B cell (primary cell): ENCODE results near the gene FRMPD1. TPM values are rescaled to one million over a fixed set of nuclear protein-coding genes. Genes with fewer than 3 reads are reported as not detected.

Experiments
- ATAC-seq: fragments of 200-7000 bp; cut with Tn5 transposase; one replicate; pipeline ENCODE4 v1.10.0; 2021; ENCODE audit warnings: low read depth, mild to moderate bottlenecking, moderate number of reproducible peaks, moderate library complexity
- CTCF ChIA-PET: fragments of 350-600 bp; sonication (Branson Sonifier 250); formaldehyde crosslinking; loops from one replicate; lab custom pipeline; 2021; ENCODE audit warnings: antibody characterized with exemption, inconsistent platforms; lab: Charles Lee
- POLR2A ChIA-PET: fragments of 350-600 bp; sonication (Branson Sonifier 250); formaldehyde crosslinking; loops from one replicate; lab custom pipeline; 2021; ENCODE audit warnings: antibody characterized with exemption; lab: Charles Lee
- DNase-seq: peaks from one replicate; pipeline ENCODE4 v3.0.0; 2013
- H2AFZ ChIP-seq: 2 replicates; pipeline ENCODE4 v1.6.1; 2012; ENCODE audit warnings: mild to moderate bottlenecking, low read depth, low read length; ENCODE audit not compliant: insufficient read depth, poor library complexity, severe bottlenecking
- H3K27ac ChIP-seq, 2 donors: 1 replicate in 1 of 2; 2 replicates in 1 of 2; pipeline ENCODE4 v1.5.1; 2012 to 2013; ENCODE audit warnings: low read length in 2 of 2, mild to moderate bottlenecking in 2 of 2, moderate library complexity in 1 of 2
- H3K27me3 ChIP-seq, 4 experiments: fragments of 200-600 bp in 1 of 4; sonication (generic) in 1 of 4; replicated peaks in 1 of 4; 1 replicate in 2 of 4; 2 replicates in 2 of 4; pipeline versions ENCODE4 v1.6.1 to v1.7.0; 2013 to 2016; ENCODE audit warnings: low read length in 3 of 4, mild to moderate bottlenecking in 2 of 4, mixed read lengths in 1 of 4, moderate library complexity in 1 of 4; ENCODE audit not compliant: insufficient read depth in 4 of 4, control insufficient read depth in 3 of 4; ENCODE audit errors: control extremely low read depth in 1 of 4
- H3K36me3 ChIP-seq, 2 experiments: replicated peaks in 1 of 2; 1 replicate in 1 of 2; 2 replicates in 1 of 2; pipeline versions ENCODE4 v1.6.1 to v1.7.1; 2013; ENCODE audit warnings: low read length in 1 of 2; ENCODE audit not compliant: insufficient read depth in 2 of 2, control insufficient read depth in 1 of 2; ENCODE audit errors: control extremely low read depth in 1 of 2, extremely low read depth in 1 of 2
- H3K4me1 ChIP-seq, 2 donors: fragments of 200-600 bp in 1 of 2; sonication (generic) in 1 of 2; 1 replicate in 1 of 2; 2 replicates in 1 of 2; pipeline versions ENCODE4 v1.5.1 to v1.6.1; 2013 to 2017; ENCODE audit warnings: low read length in 2 of 2; ENCODE audit not compliant: control insufficient read depth in 2 of 2, insufficient read depth in 2 of 2
- H3K4me2 ChIP-seq: replicated peaks from 2 replicates; pipeline ENCODE3; 2012; ENCODE audit warnings: mild to moderate bottlenecking, low read depth, low read length; ENCODE audit not compliant: poor library complexity, severe bottlenecking
- H3K4me3 ChIP-seq, 5 experiments: fragments of 200-600 bp in 1 of 5; sonication (generic) in 1 of 5; 1 replicate in 3 of 5; 2 replicates in 2 of 5; pipeline versions ENCODE4 v1.5.1 to v1.7.0; 2011 to 2016; ENCODE audit warnings: low read length in 4 of 5, mild to moderate bottlenecking in 4 of 5, low read depth in 2 of 5, control low read depth in 1 of 5, moderate library complexity in 1 of 5; ENCODE audit not compliant: insufficient read depth in 1 of 5; ENCODE audit errors: control extremely low read depth in 1 of 5, extremely low read depth in 1 of 5
- H3K79me2 ChIP-seq: fragments of 200-600 bp; sonication (generic); one replicate; pipeline ENCODE4 v1.6.0; 2016; ENCODE audit warnings: low read length; ENCODE audit not compliant: control insufficient read depth, insufficient read depth
- H3K9ac ChIP-seq: fragments of 200-600 bp; sonication (generic); 2 replicates; pipeline ENCODE4 v1.6.1; 2017; ENCODE audit warnings: mild to moderate bottlenecking, low read length, moderate library complexity
- H3K9me3 ChIP-seq, 3 donors: one replicate each; pipeline versions ENCODE4 v1.6.1 to v1.7.1; 2013; ENCODE audit warnings: low read length in 2 of 3; ENCODE audit not compliant: control insufficient read depth in 2 of 3, insufficient read depth in 1 of 3; ENCODE audit errors: control extremely low read depth in 1 of 3
- H4K20me1 ChIP-seq: 2 replicates; pipeline ENCODE4 v1.6.0; 2012; ENCODE audit warnings: mild to moderate bottlenecking, low read length; ENCODE audit not compliant: insufficient read depth, control insufficient read depth, poor library complexity, severe bottlenecking
- H3K27ac Mint-ChIP-seq: one replicate; pipeline ENCODE4 v1.8.0; 2021; ENCODE audit warnings: mixed read lengths
- H3K27me3 Mint-ChIP-seq: one replicate; pipeline ENCODE4 v1.8.0; 2021; ENCODE audit warnings: mixed read lengths
- H3K4me1 Mint-ChIP-seq: one replicate; pipeline ENCODE4 v1.8.0; 2021; ENCODE audit warnings: mixed read lengths
- H3K4me3 Mint-ChIP-seq: one replicate; pipeline ENCODE4 v1.8.0; 2021; ENCODE audit warnings: mixed read lengths
- H3K9me3 Mint-ChIP-seq: one replicate; pipeline ENCODE4 v1.8.0; 2022; ENCODE audit warnings: mixed read lengths; ENCODE audit not compliant: insufficient read depth
- EZH2 ChIP-seq: IDR thresholded peaks from 2 replicates; pipeline ENCODE4 v1.6.1; 2012; ENCODE audit warnings: borderline replicate concordance, low read depth, mild to moderate bottlenecking, moderate library complexity, low read length; ENCODE audit not compliant: insufficient read depth, poor library complexity, severe bottlenecking
- WGBS: methylation state at CpG from one replicate; pipeline ENCODE4 v1.1.5; 2013; ENCODE audit warnings: missing lambda C conversion rate; ENCODE audit not compliant: insufficient coverage; 5-methylcytosine and 5-hydroxymethylcytosine counted together
- intact Hi-C: fragments of 100-400 bp; cut with micrococcal nuclease; formaldehyde crosslinking; loops from one replicate; pipeline ENCODE4 v1.10.0; 2022
- polyA plus RNA-seq: library from polyadenylated mRNA; depleted of rRNA; stranded (reverse); fragments of >200 nt; gene quantifications from 2 replicates; pipeline ENCODE4 v1.2.3, GENCODE V29; 2012
- total RNA-seq, 2 donors: library from RNA; stranded (reverse); fragments of 120-200 nt in 1 of 2; gene quantifications; 1 replicate in 1 of 2; 2 replicates in 1 of 2; pipeline versions ENCODE4 v1.2.3 to v1.2.4, GENCODE V29; 2013 to 2022
- TF ChIP-seq, protein P1 (sequence below): fragments of 200-600 bp; IDR thresholded peaks from one replicate; pipeline ENCODE4 v1.8.0; 2022; ENCODE audit warnings: antibody characterized with exemption, mild to moderate bottlenecking

Gene FRMPD1
- total and polyA plus RNA-seq, 2 donors (not counting 1 experiment from before 2014, with no cell fraction given) = 0.05 TPM; not detected in 1

DNA sequence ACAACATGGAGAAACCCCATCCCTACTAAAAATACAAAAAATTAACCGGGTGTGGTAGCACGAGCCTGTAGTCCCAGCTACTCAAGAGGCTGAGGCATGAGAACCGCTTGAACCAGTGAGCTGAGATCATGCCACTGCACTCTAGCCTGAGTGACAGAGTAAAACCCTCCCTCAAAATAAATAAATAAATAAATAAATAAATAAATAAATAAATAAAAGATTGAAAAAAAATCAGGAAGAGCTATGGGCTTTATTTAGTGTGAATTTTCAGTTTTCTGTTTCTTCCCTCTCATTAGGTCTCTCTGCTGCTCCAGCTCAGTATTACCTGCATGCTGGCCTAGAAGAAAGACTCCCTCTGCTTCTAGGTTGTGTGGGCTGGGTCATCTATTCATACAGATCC is 55.0 kb downstream of the FRMPD1 start:
- Histone ChIP-seq H2AFZ (no peak overlapping the region), H3K27ac (no peak overlapping the region), H3K4me3 (no peak overlapping the region), H3K9ac (no peak overlapping the region), H3K4me2 (no peak overlapping the region), H3K4me1 (no peaks in the 10 kb centered on the region), H3K27me3 (no peaks in the 10 kb centered on the region), H3K36me3 (no peaks in the 10 kb centered on the region), H4K20me1 (no peaks in the 10 kb centered on the region), H3K9me3 (no peaks in the 10 kb centered on the region), H3K79me2 (no peaks in the 10 kb centered on the region)
- no peaks in the 10 kb centered on the region for H3K9me3 Mint-ChIP-seq
- H3K4me3 Mint-ChIP-seq = no peak overlapping the region
- intact Hi-C loops = no loop called here
- peaks cover 19% of the 10 kb centered on the region for H3K27me3 Mint-ChIP-seq
- POLR2A ChIA-PET = no interaction called here
- H3K4me1 Mint-ChIP-seq = no peaks in the 10 kb centered on the region
- CTCF ChIA-PET = no interaction called here
- TF ChIP-seq EZH2 = no peak
- TF ChIP-seq, protein P1, sequence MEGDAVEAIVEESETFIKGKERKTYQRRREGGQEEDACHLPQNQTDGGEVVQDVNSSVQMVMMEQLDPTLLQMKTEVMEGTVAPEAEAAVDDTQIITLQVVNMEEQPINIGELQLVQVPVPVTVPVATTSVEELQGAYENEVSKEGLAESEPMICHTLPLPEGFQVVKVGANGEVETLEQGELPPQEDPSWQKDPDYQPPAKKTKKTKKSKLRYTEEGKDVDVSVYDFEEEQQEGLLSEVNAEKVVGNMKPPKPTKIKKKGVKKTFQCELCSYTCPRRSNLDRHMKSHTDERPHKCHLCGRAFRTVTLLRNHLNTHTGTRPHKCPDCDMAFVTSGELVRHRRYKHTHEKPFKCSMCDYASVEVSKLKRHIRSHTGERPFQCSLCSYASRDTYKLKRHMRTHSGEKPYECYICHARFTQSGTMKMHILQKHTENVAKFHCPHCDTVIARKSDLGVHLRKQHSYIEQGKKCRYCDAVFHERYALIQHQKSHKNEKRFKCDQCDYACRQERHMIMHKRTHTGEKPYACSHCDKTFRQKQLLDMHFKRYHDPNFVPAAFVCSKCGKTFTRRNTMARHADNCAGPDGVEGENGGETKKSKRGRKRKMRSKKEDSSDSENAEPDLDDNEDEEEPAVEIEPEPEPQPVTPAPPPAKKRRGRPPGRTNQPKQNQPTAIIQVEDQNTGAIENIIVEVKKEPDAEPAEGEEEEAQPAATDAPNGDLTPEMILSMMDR = no peak
- WGBS = 100% methylated on average over 2 of the region's 3 CpGs
- ATAC-seq (no peak), DNase-seq (no peak)
- no peak overlapping the region for H3K27ac Mint-ChIP-seq

DNA sequence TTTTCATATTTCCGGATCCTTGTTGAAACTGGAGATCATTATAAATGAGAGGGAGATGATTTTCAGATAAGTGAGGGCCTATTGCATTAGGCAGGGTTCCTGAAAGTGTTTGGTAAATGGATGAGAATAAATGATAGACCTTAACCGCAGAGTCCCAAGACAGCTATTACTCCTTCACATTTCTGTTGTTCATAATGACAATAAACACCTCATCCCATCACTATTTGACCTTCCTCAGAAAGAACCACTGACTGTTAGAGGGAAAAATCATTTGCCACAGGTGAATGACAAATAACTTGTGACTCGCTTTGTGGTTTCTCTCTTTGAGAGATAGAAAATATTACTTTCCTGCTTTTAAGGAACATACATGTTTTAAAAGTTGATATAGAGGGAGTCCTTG is 55.5 kb downstream of the FRMPD1 start:
- H3K4me1 Mint-ChIP-seq = no peaks in the 10 kb centered on the region
- Histone ChIP-seq H3K27me3 (no peaks in the 10 kb centered on the region), H3K79me2 (no peaks in the 10 kb centered on the region), H2AFZ (no peak overlapping the region), H3K4me2 (no peak overlapping the region), H3K4me1 (no peaks in the 10 kb centered on the region), H3K36me3 (no peaks in the 10 kb centered on the region), H3K9ac (no peak overlapping the region), H4K20me1 (no peaks in the 10 kb centered on the region), H3K9me3 (no peaks in the 10 kb centered on the region), H3K27ac (no peak overlapping the region), H3K4me3 (no peak overlapping the region)
- no peaks in the 10 kb centered on the region for H3K9me3 Mint-ChIP-seq
- intact Hi-C loops = no loop called here
- no peak for DNase-seq
- 100% methylated on average over 1 of the region's 3 CpGs for WGBS
- ChIA-PET POLR2A (no interaction called here), CTCF (no interaction called here)
- no peak for ATAC-seq
- TF ChIP-seq, protein P1 = no peak
- no peak for TF ChIP-seq EZH2
- H3K4me3 Mint-ChIP-seq = no peak overlapping the region
- no peak overlapping the region for H3K27ac Mint-ChIP-seq
- peaks cover 19% of the 10 kb centered on the region for H3K27me3 Mint-ChIP-seq
